K562 (cell line): ENCODE results near the gene MCM9. TPM values are rescaled to one million over a fixed set of nuclear protein-coding genes. Genes with fewer than 3 reads are reported as not detected.
A peak's percentile ranks its signal among the peaks of the same experiment; 100 is the strongest.

Experiments
- ATAC-seq: fragments of 200-7000 bp; cut with Tn5 transposase; 3 replicates; pipeline ENCODE4 v1.9.1; 2020; ENCODE audit warnings: moderate library complexity
- BruUV-seq: library from RNA; stranded (reverse); fragments of 400-500 nt; replicated peaks from 2 replicates; lab custom pipeline; 2021; lab: Mats Ljungman, UMichigan
- CTCF ChIA-PET: fragments of 300-600 bp; formaldehyde crosslinking; extraction: SDS; loops from one replicate; lab custom pipeline; 2021; ENCODE audit warnings: low intra/inter-chr PET ratio; lab: Yijun Ruan, JAX
- POLR2A ChIA-PET: fragments of 300-600, 350-650 bp; sonication (Branson Sonifier 250); formaldehyde crosslinking; extraction: SDS; loops from one replicate; lab custom pipeline; 2021; ENCODE audit warnings: antibody characterized with exemption, inconsistent platforms; lab: Yijun Ruan, JAX
- DNase-seq, 4 experiments: peaks; one replicate each; pipeline versions ENCODE4 v3.0.0 to v3.0.0-alpha.2; 2011 to 2018; ENCODE audit warnings: low spot score in 3 of 4, mixed read lengths in 3 of 4; ENCODE audit errors: extremely low read depth in 1 of 4
- FAIRE-seq: peaks from 2 replicates; lab custom pipeline; 2011; peaks lifted over from hg19 to GRCh38; lab: Jason Lieb, UNC
- H2AFZ ChIP-seq: 2 replicates; pipeline ENCODE4 v1.6.0; 2011; ENCODE audit warnings: low read depth, low read length, control low read depth, inconsistent platforms
- H3K27ac ChIP-seq: fragments of 200-600 bp; 3 replicates; pipeline ENCODE4 v1.8.0; 2011; ENCODE audit warnings: low read depth, mild to moderate bottlenecking, control low read depth, inconsistent platforms, low read length, moderate library complexity, mixed read lengths; ENCODE audit errors: extremely low read depth
- H3K27me3 ChIP-seq, 2 experiments: fragments of 300-600 bp in 1 of 2; 2 replicates in 1 of 2; 3 replicates in 1 of 2; pipeline versions ENCODE4 v1.6.0 to v1.8.0; 2011; ENCODE audit warnings: inconsistent platforms in 2 of 2, low read length in 2 of 2, mild to moderate bottlenecking in 1 of 2, mixed read lengths in 1 of 2, moderate library complexity in 1 of 2; ENCODE audit not compliant: control insufficient read depth in 2 of 2, insufficient read depth in 2 of 2
- H3K36me3 ChIP-seq: fragments of 300-600 bp; 3 replicates; pipeline ENCODE4 v1.8.0; 2011; ENCODE audit warnings: mild to moderate bottlenecking, low read length, inconsistent platforms; ENCODE audit not compliant: control insufficient read depth, insufficient read depth
- H3K4me1 ChIP-seq, 2 experiments: fragments of 200-600 bp in 1 of 2; replicated peaks in 1 of 2; 2 replicates in 1 of 2; 3 replicates in 1 of 2; pipeline versions ENCODE4 v1.5.1 to v1.8.0; 2011; ENCODE audit warnings: inconsistent platforms in 2 of 2, low read length in 2 of 2, mild to moderate bottlenecking in 1 of 2, mixed read lengths in 1 of 2, moderate library complexity in 1 of 2; ENCODE audit not compliant: control insufficient read depth in 2 of 2, insufficient read depth in 2 of 2
- H3K4me2 ChIP-seq: 2 replicates; pipeline ENCODE4 v1.6.1; 2011; ENCODE audit warnings: low read length, control low read depth, inconsistent platforms, mixed read lengths; ENCODE audit not compliant: insufficient read depth
- H3K4me3 ChIP-seq: fragments of 200-600 bp; sonication (generic), shearing (Covaris generic); 2 replicates; pipeline ENCODE4 v1.5.1; 2016; ENCODE audit warnings: control low read depth, inconsistent platforms
- H3K79me2 ChIP-seq: fragments of 200-600 bp; 3 replicates; pipeline ENCODE4 v1.8.0; 2011; ENCODE audit warnings: low read length, inconsistent platforms; ENCODE audit not compliant: control insufficient read depth, insufficient read depth
- H3K9ac ChIP-seq, 2 experiments: 2 replicates each; pipeline versions ENCODE4 v1.6.0 to v1.6.1; 2011; ENCODE audit warnings: low read depth in 2 of 2, low read length in 2 of 2, control low read depth in 1 of 2, inconsistent platforms in 1 of 2, mild to moderate bottlenecking in 1 of 2, mixed read lengths in 1 of 2; ENCODE audit not compliant: insufficient read depth in 1 of 2
- H3K9me1 ChIP-seq: one replicate; pipeline ENCODE4 v1.6.0; 2011; ENCODE audit warnings: inconsistent platforms, mild to moderate bottlenecking, low read length, moderate library complexity; ENCODE audit not compliant: control insufficient read depth, insufficient read depth
- H3K9me3 ChIP-seq: replicated peaks from 2 replicates; pipeline ENCODE4 v1.5.1; 2011; ENCODE audit warnings: low read depth, low read length, inconsistent platforms; ENCODE audit not compliant: control insufficient read depth, insufficient read depth
- H4K20me1 ChIP-seq: replicated peaks from 2 replicates; pipeline ENCODE4 v1.6.1; 2011; ENCODE audit warnings: low read length, inconsistent platforms, mixed read lengths; ENCODE audit not compliant: control insufficient read depth, insufficient read depth
- CLOCK ChIP-seq: fragments of 250-450 bp; sonication (Bioruptor Pico); IDR thresholded peaks from 2 replicates; pipeline ENCODE4 v1.4.0; 2020; ENCODE audit warnings: mild to moderate bottlenecking, moderate library complexity, borderline replicate concordance
- KDM2B ChIP-seq: fragments of 250-450 bp; sonication (Bioruptor Pico); IDR thresholded peaks from 2 replicates; pipeline ENCODE4 v1.8.0; 2021; ENCODE audit warnings: mild to moderate bottlenecking, moderate library complexity
- RCOR1 ChIP-seq, 2 experiments: IDR thresholded peaks; 2 replicates each; pipeline ENCODE4 v1.6.1; 2012; ENCODE audit warnings: low read depth in 2 of 2, low read length in 2 of 2, borderline replicate concordance in 1 of 2, improper control_type of control experiment in 1 of 2
- REST ChIP-seq, 2 experiments: fragments of 450-650 bp; formaldehyde crosslinking in 1 of 2; IDR thresholded peaks; 2 replicates each; pipeline versions ENCODE4 v1.4.0 to v1.6.1; 2014 to 2020; ENCODE audit warnings: mild to moderate bottlenecking in 2 of 2, borderline replicate concordance in 1 of 2, low read depth in 1 of 2
- ZFP91 ChIP-seq: sonication (generic); formaldehyde crosslinking; IDR thresholded peaks from 2 replicates; pipeline ENCODE4 v1.8.0; 2022; ENCODE audit warnings: mild to moderate bottlenecking, missing genetic modification reagents
- WGBS: fragments of 100-300 bp; shearing (Covaris generic); methylation state at CpG from one replicate; pipeline ENCODE4 v1.1.6; 2016; ENCODE audit warnings: low coverage, mixed read lengths; ENCODE audit not compliant: insufficient coverage; ENCODE audit errors: missing lambda C conversion rate; 5-methylcytosine and 5-hydroxymethylcytosine counted together
- in situ Hi-C: fragments of 300-500 bp; cut with MboI; formaldehyde crosslinking; loops from 4 replicates; pipeline ENCODE4 v1.15.0; 2018; ENCODE audit warnings: inconsistent platforms, mixed read lengths
- intact Hi-C: fragments of 100-400 bp; cut with micrococcal nuclease; formaldehyde crosslinking; loops from 2 replicates; pipeline ENCODE4 v1.14.2; 2022
- polyA plus RNA-seq, 8 experiments: library from polyadenylated mRNA; depleted of rRNA in 4 of 8; stranded (reverse) in 5 of 8; unstranded in 3 of 8; fragments of >200 nt; fragmentation: Nextera tagmentation in 2 of 8; fragmentation: Illumina TruSeq in 1 of 8; extraction: Ambion mirVana in 2 of 8; extraction: Trizol in 1 of 8; gene quantifications; 2 replicates each; pipeline versions ENCODE4 v1.2.1 to v1.2.3, GENCODE V29; 2011 to 2014; ENCODE audit warnings: inconsistent platforms in 1 of 8, missing spikeins in 1 of 8
- total RNA-seq, 7 experiments: library from RNA; depleted of rRNA in 6 of 7; stranded (reverse); fragments of >200 nt in 6 of 7; fragmentation: Illumina TruSeq in 2 of 7; extraction: Trizol in 2 of 7; gene quantifications; 2 replicates each; pipeline versions ENCODE4 v1.2.1 to v1.2.3, GENCODE V29; 2011 to 2021; ENCODE audit warnings: low replicate concordance in 1 of 7

Gene MCM9
- total and polyA plus RNA-seq, 9 of the 15 experiments (the other 6 are each of a cell fraction or from before 2014, with no cell fraction given) = 4.8 to 16.7 (median 11.6) TPM

GRCh38 chr6:118776607-118777549 lies 158.1 kb downstream of the MCM9 start:
- no peaks in the 10 kb centered on the region for H3K9me3 ChIP-seq
- no TSS peak for BruUV-seq
- ATAC-seq (peak; percentile 87), DNase-seq (peak; percentile 60 to 74 (median 62)), FAIRE-seq (peak; percentile 90)
- ChIA-PET POLR2A (interaction anchor here (0.6 to 0.7 kb wide), 2 partner anchors 46 to 176 kb away, joined by 3 read pairs; no protein-coding TSS in a partner anchor), CTCF (interaction anchor here (0.7 to 2.0 kb wide), 3 partner anchors 158 to 493 kb away, joined by 3 to 12 read pairs (median 10); no protein-coding TSS in a partner anchor)
- no peak overlapping the region for H3K4me3 ChIP-seq
- H3K27me3 ChIP-seq = peaks cover 13 to 16% of the 10 kb centered on the region in 2 experiments; a peak in 4 of 5 replicates
- H3K9me1 ChIP-seq = no peaks in the 10 kb centered on the region
- in situ Hi-C loops = no loop called here
- no peaks in the 10 kb centered on the region for H3K79me2 ChIP-seq
- WGBS = 24% methylated on average over 5 of the region's 5 CpGs
- H3K9ac ChIP-seq = no peak overlapping the region
- no peaks in the 10 kb centered on the region for H3K36me3 ChIP-seq
- H3K4me1 ChIP-seq = peaks cover 0 to 3% of the 10 kb centered on the region in 2 experiments; a peak in 1 of 5 replicates
- no peaks in the 10 kb centered on the region for H4K20me1 ChIP-seq
- no peak overlapping the region for H3K4me2 ChIP-seq
- no peak overlapping the region for H3K27ac ChIP-seq
- no peak overlapping the region for H2AFZ ChIP-seq
- intact Hi-C loops = loop anchor here (1.0 to 5.0 kb wide), 4 partner anchors 68 to 495 kb away; partner anchors contain the start of gene CEP85L
- TF ChIP-seq ZFP91 (CRISPR knock-in tag) (peak; percentile 90), KDM2B (CRISPR knock-in tag) (no peak), RCOR1 (IDR thresholded peaks at IDR 0.05; ENCODE audit: borderline replicate concordance in 1 of 2, low read depth in 2 of 2, low read length in 2 of 2) (no peak), CLOCK (no peak), REST (IDR thresholded peaks at IDR 0.05; ENCODE audit: borderline replicate concordance) (peak; percentile 78), REST (CRISPR knock-in tag; IDR thresholded peaks at IDR 0.05; ENCODE audit: low read depth) (no peak)
